MCF 10A (cell line): ENCODE data around the gene ARHGEF19. TPM values are rescaled to one million over a fixed set of nuclear protein-coding genes. Genes with fewer than 3 reads are reported as not detected.

Experiments
- Bru-seq: library from RNA; stranded (reverse); fragments of 400-500 nt; gene quantifications from one replicate; lab custom pipeline; 2021; lab: Mats Ljungman, UMichigan
- BruChase-seq, 2 experiments: library from RNA; stranded (reverse); fragments of 400-500 nt; gene quantifications; one replicate each; lab custom pipeline; 2021; lab: Mats Ljungman, UMichigan
- BruUV-seq: library from RNA; stranded (reverse); fragments of 400-500 nt; replicated peaks from 2 replicates; lab custom pipeline; 2021; lab: Mats Ljungman, UMichigan
- CTCF ChIA-PET: fragments of 300-600 bp; sonication (Branson Sonifier 250); formaldehyde crosslinking; extraction: SDS; loops from one replicate; lab custom pipeline; 2021; ENCODE audit warnings: antibody characterized with exemption, inconsistent platforms; lab: Yijun Ruan, JAX
- POLR2A ChIA-PET: fragments of 300-600, 350-650 bp; sonication (Branson Sonifier 250); formaldehyde crosslinking; extraction: SDS; loops from one replicate; lab custom pipeline; 2020; ENCODE audit warnings: antibody characterized with exemption, inconsistent platforms; lab: Yijun Ruan, JAX
- DNase-seq: peaks from one replicate; pipeline ENCODE4 v3.0.0-alpha.2; 2018; ENCODE audit not compliant: unreplicated experiment
- H3K27ac Mint-ChIP-seq: one replicate; pipeline ENCODE4 v1.8.0; 2022; ENCODE audit warnings: mild to moderate bottlenecking, low read depth, mixed read lengths; ENCODE audit not compliant: unreplicated experiment
- H3K27me3 Mint-ChIP-seq: one replicate; pipeline ENCODE4 v1.8.0; 2022; ENCODE audit warnings: mixed read lengths; ENCODE audit not compliant: insufficient read depth, unreplicated experiment
- H3K36me3 Mint-ChIP-seq: one replicate; pipeline ENCODE4 v1.8.0; 2022; ENCODE audit warnings: mild to moderate bottlenecking, moderate library complexity, mixed read lengths; ENCODE audit not compliant: insufficient read depth, unreplicated experiment
- H3K4me1 Mint-ChIP-seq: one replicate; pipeline ENCODE4 v1.8.0; 2022; ENCODE audit warnings: mixed read lengths; ENCODE audit not compliant: insufficient read depth, unreplicated experiment
- H3K4me3 Mint-ChIP-seq: one replicate; pipeline ENCODE4 v1.8.0; 2022; ENCODE audit warnings: mild to moderate bottlenecking, moderate library complexity, mixed read lengths; ENCODE audit not compliant: unreplicated experiment
- H3K9me3 Mint-ChIP-seq: one replicate; pipeline ENCODE4 v1.8.0; 2022; ENCODE audit warnings: mixed read lengths; ENCODE audit not compliant: unreplicated experiment
- intact Hi-C: fragments of 100-400 bp; cut with micrococcal nuclease; formaldehyde crosslinking; loops from 2 replicates; pipeline ENCODE4 v1.14.1; 2022
- long read RNA-seq: library from polyadenylated mRNA; stranded (forward); transcript quantifications from one replicate; pipeline ENCODE4 v2.0.0, GENCODE V29; 2022
- total RNA-seq: library from RNA; stranded (reverse); gene quantifications from 2 replicates; pipeline ENCODE4 v1.2.3, GENCODE V29; 2022
- TF ChIP-seq, protein P1 (sequence below): fragments of 200-600 bp; IDR thresholded peaks from one replicate; pipeline ENCODE4 v1.8.0; 2022; ENCODE audit warnings: antibody characterized with exemption, mild to moderate bottlenecking; ENCODE audit not compliant: unreplicated experiment

Gene ARHGEF19
- 1.7 and 1.9 TPM in 2 replicates for total RNA-seq
- percentile 20 among the genes with signal in this experiment for Bru-seq, nascent RNA
- percentile 43 among the genes with signal in this experiment for BruChase-seq, experiment 1, labeled RNA remaining after a 6-hour chase
- percentile 25 among the genes with signal in this experiment for BruChase-seq, experiment 2, labeled RNA remaining after a 2-hour chase
- long read RNA-seq, partial matches to known transcripts, result 0 of 2 reads
- long read RNA-seq, other reads (novel, unspliced or antisense), result 2 of 2 reads

DNA sequence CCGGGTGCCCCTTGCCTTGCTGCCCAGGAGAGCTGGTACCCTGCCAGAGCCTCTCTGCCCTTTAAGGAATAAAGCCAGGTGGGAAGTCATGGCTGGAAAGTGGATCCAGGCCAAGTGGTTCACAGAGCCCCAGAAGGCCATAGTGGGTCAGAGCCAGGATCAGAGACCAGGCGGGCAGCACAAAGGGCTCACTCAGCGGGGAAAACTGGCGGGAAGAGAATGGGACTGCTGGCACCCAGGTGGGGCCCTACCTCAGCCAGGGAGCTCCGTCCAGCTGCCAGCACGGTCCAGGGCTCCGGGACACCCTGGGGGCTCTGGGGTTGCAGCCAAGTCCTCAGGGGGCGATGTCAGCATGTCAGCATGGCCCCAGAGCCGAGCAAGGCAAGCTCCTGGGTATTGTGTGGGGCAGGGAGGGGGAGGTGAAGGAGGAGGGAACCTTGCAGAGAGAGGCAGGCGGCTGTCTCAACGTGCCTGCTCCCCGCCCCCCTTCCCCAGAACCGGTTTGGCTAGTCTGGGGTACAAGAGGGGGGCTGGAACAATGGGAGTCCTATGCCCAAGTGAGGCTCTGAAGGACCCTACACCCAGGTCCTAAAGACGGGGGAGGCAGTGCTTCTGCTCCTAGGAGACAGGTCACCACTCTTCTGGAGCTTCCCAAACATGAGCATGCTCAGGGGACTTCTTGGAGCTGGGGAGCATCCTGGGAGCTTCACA lies at the start of gene ARHGEF19:
ARHGEF19 (minus strand) TSS at position 402 of the 711 bp plus-strand sequence. CDS start 3,598 bp downstream, outside the sequence.
- no peaks in the 10 kb centered on the region for H3K36me3 Mint-ChIP-seq
- no TSS peak for BruUV-seq
- intact Hi-C loops, result no loop called here
- no peaks in the 10 kb centered on the region for H3K9me3 Mint-ChIP-seq
- no peaks in the 10 kb centered on the region for H3K4me1 Mint-ChIP-seq
- POLR2A ChIA-PET, result interaction anchor here (1.0 kb wide), 1 partner anchor 10 kb away, joined by 4 read pairs; no protein-coding TSS in a partner anchor
- TF ChIP-seq, protein P1, sequence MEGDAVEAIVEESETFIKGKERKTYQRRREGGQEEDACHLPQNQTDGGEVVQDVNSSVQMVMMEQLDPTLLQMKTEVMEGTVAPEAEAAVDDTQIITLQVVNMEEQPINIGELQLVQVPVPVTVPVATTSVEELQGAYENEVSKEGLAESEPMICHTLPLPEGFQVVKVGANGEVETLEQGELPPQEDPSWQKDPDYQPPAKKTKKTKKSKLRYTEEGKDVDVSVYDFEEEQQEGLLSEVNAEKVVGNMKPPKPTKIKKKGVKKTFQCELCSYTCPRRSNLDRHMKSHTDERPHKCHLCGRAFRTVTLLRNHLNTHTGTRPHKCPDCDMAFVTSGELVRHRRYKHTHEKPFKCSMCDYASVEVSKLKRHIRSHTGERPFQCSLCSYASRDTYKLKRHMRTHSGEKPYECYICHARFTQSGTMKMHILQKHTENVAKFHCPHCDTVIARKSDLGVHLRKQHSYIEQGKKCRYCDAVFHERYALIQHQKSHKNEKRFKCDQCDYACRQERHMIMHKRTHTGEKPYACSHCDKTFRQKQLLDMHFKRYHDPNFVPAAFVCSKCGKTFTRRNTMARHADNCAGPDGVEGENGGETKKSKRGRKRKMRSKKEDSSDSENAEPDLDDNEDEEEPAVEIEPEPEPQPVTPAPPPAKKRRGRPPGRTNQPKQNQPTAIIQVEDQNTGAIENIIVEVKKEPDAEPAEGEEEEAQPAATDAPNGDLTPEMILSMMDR, result no peak
- CTCF ChIA-PET, result interaction anchor here (0.6 to 1.0 kb wide), 2 partner anchors 129 to 130 kb away, joined by 3 to 4 read pairs; no protein-coding TSS in a partner anchor
- H3K27me3 Mint-ChIP-seq, result no peaks in the 10 kb centered on the region
- no peak for DNase-seq
- H3K4me3 Mint-ChIP-seq, result no peak within 1 kb of the TSS
- H3K27ac Mint-ChIP-seq, result no peak within 1 kb of the TSS

DNA sequence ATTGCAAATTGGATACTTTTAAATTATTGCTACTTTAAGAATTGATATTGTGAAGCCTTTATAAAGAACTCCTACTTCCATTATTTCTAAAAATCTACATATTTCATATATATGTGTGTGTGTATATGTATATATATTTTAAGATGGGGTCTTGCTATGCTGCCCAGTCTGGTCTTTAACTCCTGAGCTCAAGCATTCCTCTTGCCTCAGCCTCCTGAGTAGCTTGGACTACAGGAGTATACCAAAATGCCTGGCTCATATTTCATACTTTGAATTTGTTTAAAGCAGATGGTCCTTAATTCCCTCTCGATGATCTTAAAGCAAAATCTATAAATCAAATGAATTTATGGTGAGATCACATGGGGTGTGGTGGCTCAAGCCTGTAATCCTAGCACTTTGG lies 49.6 kb upstream of the ARHGEF19 start:
- intact Hi-C loops, result no loop called here
- Mint-ChIP-seq H3K36me3 (peaks cover 6% of the 10 kb centered on the region), H3K4me3 (no peak overlapping the region), H3K9me3 (no peaks in the 10 kb centered on the region), H3K4me1 (peaks cover 9% of the 10 kb centered on the region), H3K27me3 (no peaks in the 10 kb centered on the region), H3K27ac (no peak overlapping the region)
- TF ChIP-seq, protein P1, result no peak
- ChIA-PET POLR2A (no interaction called here), CTCF (no interaction called here)
- BruUV-seq, result no TSS peak
- no peak for DNase-seq

DNA sequence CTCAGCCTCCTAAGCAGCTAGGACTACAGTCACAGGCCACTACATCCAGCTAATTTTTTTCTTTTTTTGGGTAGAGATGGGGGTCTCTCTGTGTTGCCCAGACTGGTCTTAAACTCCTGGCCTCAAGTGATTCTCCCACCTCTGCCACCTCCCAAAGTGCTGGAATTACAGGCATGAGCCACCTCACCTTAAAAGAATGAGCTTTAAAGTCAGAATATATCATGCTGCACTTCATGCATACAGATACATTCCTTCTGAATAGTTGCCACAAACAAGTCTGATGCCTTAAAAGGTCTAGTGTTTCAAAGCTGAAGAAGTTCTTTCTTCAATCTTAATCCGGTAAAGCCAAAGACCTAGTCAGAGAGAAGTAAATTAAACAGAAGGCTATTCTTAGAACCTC lies 48.4 kb upstream of the ARHGEF19 start:
- BruUV-seq, result no TSS peak
- ChIA-PET POLR2A (no interaction called here), CTCF (interaction anchor here (1.0 kb wide), 1 partner anchor 182 kb away, joined by 3 read pairs; no protein-coding TSS in a partner anchor)
- TF ChIP-seq, protein P1, result no peak
- H3K27me3 Mint-ChIP-seq, result no peaks in the 10 kb centered on the region
- no peak overlapping the region for H3K4me3 Mint-ChIP-seq
- intact Hi-C loops, result no loop called here
- no peaks in the 10 kb centered on the region for H3K9me3 Mint-ChIP-seq
- DNase-seq, result no peak
- H3K36me3 Mint-ChIP-seq, result peaks cover 14% of the 10 kb centered on the region
- H3K27ac Mint-ChIP-seq, result no peak overlapping the region
- H3K4me1 Mint-ChIP-seq, result peaks cover 9% of the 10 kb centered on the region

DNA sequence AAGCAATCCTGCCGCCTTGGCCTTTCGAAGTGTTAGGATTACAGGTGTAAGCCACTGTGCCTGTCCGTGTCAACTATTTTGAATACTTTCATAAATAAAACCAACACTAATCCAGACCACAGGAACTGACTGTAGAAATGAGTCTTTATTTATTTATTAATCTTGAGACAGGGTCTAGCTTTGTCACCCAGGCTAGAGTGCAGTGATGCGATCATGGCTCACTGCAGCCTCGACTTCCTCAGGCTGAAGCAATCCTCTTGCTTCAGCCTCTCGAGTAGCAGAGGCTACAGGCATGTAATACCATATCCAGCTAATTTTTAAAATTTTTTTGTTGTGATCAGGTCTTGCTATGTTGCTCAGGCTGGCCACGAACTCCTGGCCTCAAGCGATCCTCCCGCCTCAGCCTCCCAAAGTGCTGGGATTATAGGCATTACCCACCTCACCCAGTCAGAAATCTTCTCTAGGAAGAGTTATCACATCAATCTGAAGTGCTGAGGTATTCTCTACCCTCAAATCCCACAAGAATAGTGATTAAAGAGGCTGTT lies 46.2 kb upstream of the ARHGEF19 start:
- BruUV-seq, result no TSS peak
- Mint-ChIP-seq H3K27ac (no peak overlapping the region), H3K4me1 (peaks cover 9% of the 10 kb centered on the region), H3K9me3 (no peaks in the 10 kb centered on the region), H3K36me3 (peaks cover 27% of the 10 kb centered on the region), H3K4me3 (no peak overlapping the region), H3K27me3 (no peaks in the 10 kb centered on the region)
- intact Hi-C loops, result no loop called here
- CTCF ChIA-PET, result interaction anchor here (0.5 to 1.2 kb wide), 3 partner anchors 104 to 239 kb away, joined by 4 to 5 read pairs (median 4); no protein-coding TSS in a partner anchor
- no peak for DNase-seq
- TF ChIP-seq, protein P1, result no peak
- POLR2A ChIA-PET, result no interaction called here
